Hematopoietic multipotent progenitor cell (in vitro differentiated cells): ENCODE data around the gene CFAP45. TPM values are rescaled to one million over a fixed set of nuclear protein-coding genes. Genes with fewer than 3 reads are reported as not detected.
A peak's percentile ranks its signal among the peaks of the same experiment; 100 is the strongest.
"Not testable (repeated sequence)": the region's sequence is repeated elsewhere in the genome, so short reads cannot be mapped to it uniquely, and the experiment has no call there.

ENCODE experiments used
- DNase-seq, 3 donors: peaks; one replicate each; pipeline ENCODE4 v3.0.0-alpha.2; 2011 to 2015; ENCODE audit warnings: low read depth in 2 of 3, low spot score in 2 of 3
- total RNA-seq: library from RNA; depleted of rRNA; stranded (reverse); fragments of >200 nt; gene quantifications from one replicate; pipeline ENCODE4 v1.2.3, GENCODE V29; 2012

The CFAP45 gene
- total RNA-seq, 1 donor = 0.81 TPM

DNA sequence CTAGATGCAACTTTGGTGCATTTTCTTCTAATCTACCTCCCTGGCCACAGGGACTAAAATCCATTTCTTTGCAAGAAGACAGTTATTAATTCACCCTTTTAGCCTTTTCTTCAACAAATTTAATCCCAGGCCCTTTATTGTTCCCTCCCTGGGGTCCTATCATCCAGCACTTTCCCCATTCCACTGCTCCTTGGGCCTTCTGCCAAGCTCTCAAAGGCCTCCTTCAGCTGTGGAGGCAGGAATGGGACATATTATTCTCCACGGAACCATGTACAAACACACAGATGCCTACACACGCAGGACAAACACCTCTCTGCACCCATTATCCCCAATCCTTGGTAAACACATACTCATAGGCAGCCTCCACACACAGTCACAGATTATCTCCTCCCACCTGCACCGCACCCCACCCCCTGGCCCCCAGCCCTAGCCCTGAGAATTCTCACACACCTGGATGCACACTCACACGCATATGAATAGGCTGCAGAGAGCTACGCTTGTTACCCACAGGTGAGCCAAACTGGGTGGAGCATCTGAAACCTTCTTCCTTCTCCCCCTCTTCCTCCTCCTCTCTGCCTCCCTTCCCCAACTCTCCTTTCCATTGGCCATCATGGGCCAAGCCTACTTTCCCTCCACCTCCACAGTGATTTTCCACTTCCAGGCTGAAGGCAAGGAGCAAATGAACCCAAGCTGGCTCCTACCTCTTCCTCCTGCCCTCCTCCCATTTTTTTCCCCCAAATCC is 13.7 kb upstream of the CFAP45 start:
- DNase-seq = no peak

DNA sequence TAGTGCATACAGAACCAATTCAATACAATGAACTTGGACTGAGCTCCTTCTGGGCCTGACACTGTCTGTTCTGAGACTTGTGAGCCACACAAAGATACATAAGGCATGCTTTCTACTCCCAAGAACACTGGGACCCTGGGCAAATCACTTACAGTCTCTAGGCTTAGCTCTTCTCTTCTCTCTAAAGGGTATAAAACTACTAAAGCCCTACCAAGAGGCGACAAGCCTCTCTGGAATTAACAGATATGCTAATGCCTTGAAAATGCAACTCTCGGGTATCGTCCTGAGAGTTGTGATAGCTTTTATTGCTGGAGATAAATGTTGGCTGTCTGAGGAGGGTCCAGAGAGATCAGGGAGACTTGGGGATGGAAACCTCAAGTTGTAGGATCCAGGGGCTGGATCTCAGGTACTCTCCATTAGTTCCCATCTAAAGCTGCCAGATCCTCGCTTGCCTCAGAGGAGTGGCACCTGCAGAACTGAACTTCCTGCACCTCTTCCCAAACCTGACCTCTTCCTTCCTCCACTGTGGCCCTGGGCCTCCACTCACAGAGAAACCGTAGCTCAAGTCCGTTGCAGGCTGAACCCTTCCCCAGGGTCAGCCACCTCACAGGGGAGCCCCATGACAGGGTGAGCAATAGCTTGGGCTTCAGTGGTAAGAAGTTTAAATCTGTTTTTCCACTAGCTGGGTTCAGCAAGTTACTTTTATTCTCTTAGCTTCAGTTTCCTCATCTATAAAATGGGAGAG is 11.5 kb upstream of the CFAP45 start:
- peak in 1 of 3 donors; percentile 37 for DNase-seq

DNA sequence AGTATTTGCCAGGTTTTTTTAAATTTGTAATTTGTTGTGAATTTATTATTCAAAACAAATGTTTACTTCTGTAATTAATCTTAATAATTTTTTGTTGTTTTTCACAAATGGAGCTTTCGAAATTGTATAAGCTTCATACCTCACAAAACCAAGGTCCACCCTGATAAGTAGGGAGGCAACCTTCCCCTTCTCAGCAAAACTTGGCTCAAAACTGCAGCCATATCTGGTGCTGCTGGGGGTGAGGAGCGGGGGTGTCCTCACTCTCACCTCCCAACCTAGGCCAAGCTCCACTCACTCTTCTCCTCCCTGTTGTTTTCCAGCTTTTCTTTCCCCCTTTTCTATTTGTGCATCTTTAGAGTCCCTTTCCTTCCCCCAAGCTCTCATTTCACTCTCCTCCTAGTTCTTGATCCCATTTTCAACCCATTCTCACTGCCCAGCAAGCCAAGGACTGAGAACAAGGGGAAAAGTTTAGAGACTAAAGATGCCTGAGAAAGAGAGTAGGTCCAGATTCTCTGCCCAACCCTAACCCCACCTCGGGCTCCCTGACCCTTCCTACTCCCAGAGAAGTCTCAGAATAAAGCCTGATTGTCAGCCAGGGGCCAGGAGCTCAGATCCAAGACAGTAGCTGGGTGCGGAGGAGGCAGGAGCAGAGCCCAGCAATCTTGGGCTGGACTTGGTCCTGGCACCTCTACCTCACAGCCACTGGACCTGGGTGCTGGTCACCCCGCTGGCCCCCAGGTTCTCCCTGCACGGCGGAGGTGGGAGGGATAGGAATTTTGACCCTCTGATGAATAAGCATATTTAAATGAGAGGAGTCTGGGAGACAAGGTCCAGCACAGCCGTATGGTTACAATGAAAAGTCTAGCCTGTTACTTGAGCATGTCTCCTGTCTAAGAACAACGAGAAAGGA is 8.3 kb upstream of the CFAP45 start:
- DNase-seq = no peak

DNA sequence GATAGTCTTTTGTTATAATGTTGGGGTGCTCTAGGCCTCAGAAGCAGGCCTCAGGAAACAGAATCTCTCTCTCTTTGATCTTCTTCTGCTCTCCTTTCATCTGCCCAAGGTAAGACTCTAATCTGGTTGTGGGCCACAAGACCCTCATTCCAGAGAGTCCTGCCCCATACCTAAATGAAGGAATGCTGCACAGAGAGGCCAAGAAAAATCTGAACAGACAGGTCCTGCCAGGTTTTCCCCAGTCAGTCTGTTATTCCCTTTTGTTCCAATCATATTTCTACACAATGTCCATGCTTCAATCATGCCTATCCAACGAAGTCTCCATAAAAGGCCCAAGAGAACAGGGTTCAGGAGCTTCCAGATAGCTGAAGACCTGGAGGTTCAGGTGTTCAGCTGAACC is 7.0 kb upstream of the CFAP45 start:
- DNase-seq = no peak

DNA sequence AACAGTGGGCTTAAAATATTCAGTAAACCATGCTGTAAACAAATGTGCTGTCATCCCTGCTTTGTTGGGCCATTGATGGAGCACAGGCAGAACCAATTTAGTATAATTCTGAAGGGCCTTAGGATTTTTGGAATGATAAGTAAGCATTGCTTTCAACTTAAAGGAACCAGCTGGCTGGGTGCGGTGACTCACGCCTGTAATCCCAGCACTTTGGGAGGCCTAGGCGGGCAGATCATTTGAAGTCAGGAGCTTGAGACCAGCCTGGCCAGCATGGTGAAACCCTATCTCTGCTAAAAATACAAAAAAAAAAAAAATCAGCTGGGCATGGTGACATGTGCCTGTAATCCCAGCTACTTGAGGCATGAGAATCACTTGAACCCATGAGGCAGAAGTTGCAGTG is 4.1 kb upstream of the CFAP45 start:
- not testable (repeated sequence) for DNase-seq

- DNase-seq = no peak
These were observed 2.6 kb upstream of the CFAP45 start for GRCh38 chr1:159902541-159902940.

DNA sequence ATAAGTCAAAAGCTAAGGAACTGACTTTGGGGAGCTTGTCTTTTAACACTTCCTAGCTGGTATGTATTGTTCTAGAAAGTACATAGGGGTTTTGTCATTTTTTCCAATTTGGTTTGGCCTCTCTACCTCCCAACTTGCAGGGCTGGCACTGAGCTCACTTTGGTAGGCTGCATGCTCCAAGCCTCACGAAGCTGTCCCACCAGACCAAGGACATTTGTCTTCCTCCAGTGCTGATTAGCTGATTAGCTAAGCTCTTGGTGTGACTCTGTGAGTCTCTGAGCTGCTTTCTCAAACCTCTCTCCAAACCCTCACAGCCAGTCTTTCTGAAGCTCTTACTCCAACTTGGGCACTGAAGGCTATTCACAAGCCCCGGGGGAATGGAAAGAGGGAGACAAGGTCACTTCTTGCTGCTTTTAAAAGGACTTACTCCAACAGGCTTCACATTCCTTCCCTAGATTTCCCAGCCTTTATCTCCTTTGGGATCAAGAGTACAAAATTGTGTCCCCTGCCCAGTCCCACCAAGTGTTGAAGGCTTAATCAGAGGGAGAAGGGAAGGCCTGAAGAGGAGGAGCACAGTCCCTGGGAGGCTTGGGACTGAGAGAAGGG is 893 bp upstream of the CFAP45 start:
- no peak for DNase-seq

- not testable (repeated sequence) for DNase-seq
These were observed 331 bp downstream of the CFAP45 start for GRCh38 chr1:159899634-159900033.

- DNase-seq = peak in 1 of 3 donors; percentile 37
These were observed 1.4 kb downstream of the CFAP45 start for GRCh38 chr1:159898527-159898926.

DNA sequence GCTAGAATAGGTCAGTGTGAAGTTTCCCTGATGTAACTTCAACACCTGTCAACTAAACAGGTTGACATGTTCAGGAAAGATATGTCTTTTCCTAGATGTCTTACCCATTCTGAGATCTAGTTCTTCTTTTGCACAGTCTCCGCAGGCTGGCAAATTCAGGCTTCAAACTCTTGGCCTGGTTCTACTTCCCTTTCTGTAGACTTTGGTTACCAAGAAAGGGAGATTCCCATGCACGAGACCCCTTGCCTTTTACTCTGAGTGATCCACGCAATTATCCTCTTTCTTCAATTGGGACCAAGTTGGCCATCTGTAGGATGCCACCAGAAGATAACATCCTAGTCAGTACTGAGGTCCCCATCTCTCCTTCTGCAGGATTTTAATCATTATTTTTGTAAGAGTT is 2.0 kb downstream of the CFAP45 start:
- DNase-seq = peak in 2 of 3 donors; percentile 67 to 73

- DNase-seq = no peak
These were observed 3.4 kb downstream of the CFAP45 start for GRCh38 chr1:159896546-159896930.

DNA sequence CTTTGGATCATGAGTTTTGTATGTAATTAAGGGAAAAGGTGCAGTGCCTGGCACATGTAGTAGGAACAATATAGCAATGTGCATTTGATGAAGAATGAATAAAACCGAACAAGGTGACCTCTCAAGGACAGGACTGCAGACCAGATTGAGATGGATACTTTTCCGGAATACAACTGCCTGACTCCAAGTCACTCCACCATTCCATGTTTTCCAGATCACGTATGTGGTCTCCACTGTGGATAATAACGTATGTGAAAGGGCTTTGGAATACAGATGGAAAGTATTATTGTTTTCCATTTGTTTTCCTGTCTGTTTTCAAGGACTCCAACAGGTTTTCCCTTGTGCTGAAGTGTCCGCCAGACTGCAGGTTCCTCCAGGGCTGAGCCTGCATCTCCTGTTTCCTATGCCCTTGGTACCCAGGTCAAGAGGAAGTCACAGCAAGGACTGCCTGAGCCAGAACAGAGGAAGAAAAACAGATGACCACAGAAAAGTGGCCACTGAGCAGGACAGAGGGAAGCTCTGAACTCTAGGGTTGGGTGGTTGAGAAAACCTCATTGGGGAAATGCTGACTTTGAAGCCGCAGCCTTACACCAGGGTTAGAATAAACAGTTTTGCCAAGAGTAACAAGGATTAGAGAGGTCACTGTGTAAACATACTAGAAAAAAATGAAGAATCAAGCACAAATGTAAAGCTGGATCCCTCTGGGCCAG is 4.0 kb downstream of the CFAP45 start:
- no peak for DNase-seq

GRCh38 chr1:159895286-159895685 is 4.7 kb downstream of the CFAP45 start:
- DNase-seq = no peak

- DNase-seq = no peak
These were observed 7.0 kb downstream of the CFAP45 start for GRCh38 chr1:159892944-159893343.

GRCh38 chr1:159891275-159892157 is 8.4 kb downstream of the CFAP45 start:
- DNase-seq = peak; percentile 53 to 90 (median 86)

DNA sequence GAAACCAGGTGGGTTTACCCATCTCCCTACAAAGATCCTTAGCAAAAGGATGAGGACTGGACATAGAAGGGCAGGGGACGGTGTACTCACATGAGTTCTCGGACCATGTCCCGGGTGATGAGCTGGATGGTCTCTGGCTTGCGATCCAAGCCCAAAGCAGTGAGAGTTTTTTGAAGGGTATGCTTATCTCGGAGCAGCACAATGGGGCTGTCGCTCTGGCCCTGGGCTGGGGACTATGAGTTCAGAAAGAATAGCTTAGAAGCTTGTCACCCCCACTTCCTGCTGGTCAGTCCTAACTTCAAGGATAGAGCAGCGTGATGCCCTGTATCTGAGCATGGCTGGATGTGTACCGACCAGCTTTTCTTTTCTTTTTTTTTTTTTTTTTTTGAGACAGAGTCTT is 9.6 kb downstream of the CFAP45 start:
- no peak for DNase-seq

- DNase-seq = peak in 2 of 3 donors; percentile 67 to 71
These were observed 10.1 kb downstream of the CFAP45 start for GRCh38 chr1:159889821-159890252.

GRCh38 chr1:159889202-159889601 is 10.8 kb downstream of the CFAP45 start:
- no peak for DNase-seq

DNA sequence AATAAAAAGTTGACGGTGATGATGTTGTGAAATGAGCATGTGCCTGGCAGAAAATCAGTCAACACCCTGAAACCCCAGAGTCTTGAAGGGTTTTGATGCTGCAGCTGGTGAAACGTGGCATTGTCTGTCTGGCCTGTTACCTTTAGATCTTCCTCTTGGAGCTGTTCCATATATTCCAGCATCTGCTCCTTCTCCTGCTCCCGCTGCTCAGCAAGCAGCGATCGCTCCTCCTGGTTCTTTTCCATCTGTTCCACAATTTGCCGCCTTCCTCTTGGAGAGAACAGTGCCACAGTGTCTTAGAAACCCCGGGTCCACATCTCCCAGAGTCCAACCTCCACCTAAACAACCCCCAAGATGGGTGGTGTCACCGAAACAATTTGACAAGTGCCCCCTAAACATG is 15.7 kb downstream of the CFAP45 start:
- DNase-seq = no peak
